Suprapubic skin (tissue), 3 donors: ENCODE measurements around the gene NAV3.

Experiments
- POLR2A ChIP-seq, 2 donors: fragments of 450-650 bp; IDR thresholded peaks; one replicate each; pipeline ENCODE4 v1.6.1; 2017; ENCODE audit warnings: antibody characterized with exemption in 2 of 2, mild to moderate bottlenecking in 2 of 2, moderate library complexity in 2 of 2
- TF ChIP-seq, protein P1 (sequence below), 2 donors: fragments of 200-600 bp in 1 of 2; fragments of 450-650 bp in 1 of 2; sonication (generic) in 1 of 2; IDR thresholded peaks; one replicate each; pipeline ENCODE4 v1.5.1; 2016 to 2019; ENCODE audit warnings: antibody characterized with exemption in 2 of 2, mild to moderate bottlenecking in 1 of 2, moderate library complexity in 1 of 2

DNA sequence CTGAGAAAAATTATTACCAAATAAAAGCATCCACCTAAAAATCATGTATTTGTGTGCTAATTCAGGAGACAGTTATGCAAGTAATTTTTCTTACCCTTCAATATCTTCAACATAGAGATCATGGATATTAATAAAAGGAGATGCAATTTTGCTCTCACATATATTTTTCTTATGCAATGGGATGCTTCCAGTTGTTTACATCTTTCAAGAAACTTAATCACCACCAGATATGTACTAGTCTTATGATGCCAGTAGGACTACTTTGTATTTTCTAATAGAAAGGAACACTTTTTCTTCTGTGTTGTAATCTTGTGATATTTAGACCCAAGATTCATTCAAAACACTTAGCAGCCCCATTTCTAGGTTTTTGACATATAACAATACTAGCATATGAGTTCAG is 107.6 kb downstream of the NAV3 start:
- TF ChIP-seq, protein P1, sequence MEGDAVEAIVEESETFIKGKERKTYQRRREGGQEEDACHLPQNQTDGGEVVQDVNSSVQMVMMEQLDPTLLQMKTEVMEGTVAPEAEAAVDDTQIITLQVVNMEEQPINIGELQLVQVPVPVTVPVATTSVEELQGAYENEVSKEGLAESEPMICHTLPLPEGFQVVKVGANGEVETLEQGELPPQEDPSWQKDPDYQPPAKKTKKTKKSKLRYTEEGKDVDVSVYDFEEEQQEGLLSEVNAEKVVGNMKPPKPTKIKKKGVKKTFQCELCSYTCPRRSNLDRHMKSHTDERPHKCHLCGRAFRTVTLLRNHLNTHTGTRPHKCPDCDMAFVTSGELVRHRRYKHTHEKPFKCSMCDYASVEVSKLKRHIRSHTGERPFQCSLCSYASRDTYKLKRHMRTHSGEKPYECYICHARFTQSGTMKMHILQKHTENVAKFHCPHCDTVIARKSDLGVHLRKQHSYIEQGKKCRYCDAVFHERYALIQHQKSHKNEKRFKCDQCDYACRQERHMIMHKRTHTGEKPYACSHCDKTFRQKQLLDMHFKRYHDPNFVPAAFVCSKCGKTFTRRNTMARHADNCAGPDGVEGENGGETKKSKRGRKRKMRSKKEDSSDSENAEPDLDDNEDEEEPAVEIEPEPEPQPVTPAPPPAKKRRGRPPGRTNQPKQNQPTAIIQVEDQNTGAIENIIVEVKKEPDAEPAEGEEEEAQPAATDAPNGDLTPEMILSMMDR (IDR thresholded peaks at IDR 0.05) = no peak
- no peak for TF ChIP-seq POLR2A (IDR thresholded peaks at IDR 0.05)
